Anterior cingulate cortex (tissue), 58 donors: ENCODE measurements around the gene LARP6.
"Not testable (repeated sequence)": the region's sequence is repeated elsewhere in the genome, so short reads cannot be mapped to it uniquely, and the experiment has no call there.

Experiments used
- DNase-seq, 58 donors: peaks; one replicate each; lab custom pipeline; 2025; lab: John Stamatoyannopoulos, UW

The LARP6 gene

DNA sequence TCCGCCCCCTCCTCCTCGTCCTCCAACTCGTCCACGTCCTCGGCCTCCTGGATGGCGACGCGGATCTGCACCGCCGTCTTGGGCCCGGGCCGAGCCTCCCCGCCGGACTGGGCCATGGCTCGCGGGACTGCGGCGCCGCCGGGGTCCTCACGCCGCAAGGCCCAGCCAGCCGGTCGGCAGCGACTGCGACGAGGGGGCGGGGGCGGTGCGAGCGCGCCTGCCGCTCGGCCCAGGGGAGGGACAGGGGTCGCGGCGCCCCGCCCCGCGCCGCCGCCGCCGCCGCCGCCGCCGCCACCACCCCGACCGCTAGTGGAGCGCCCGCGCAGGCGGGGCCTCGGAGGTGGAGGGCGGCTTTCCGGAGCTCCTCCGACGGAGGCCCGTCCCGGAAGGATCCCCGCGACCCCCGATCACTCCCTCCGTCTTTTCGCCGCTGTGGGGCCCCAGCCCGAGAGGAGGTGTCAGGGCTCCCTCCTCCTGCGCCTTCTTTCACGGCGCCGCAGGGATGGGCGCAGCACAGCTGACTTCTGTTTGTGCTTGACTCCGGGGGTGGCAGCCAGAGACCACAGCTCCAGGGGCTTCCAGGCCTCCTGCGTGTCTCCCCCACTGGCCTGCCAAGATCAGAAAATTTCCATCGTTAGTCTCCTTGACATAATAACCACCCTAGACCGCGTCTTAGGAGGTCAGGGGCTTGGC is at the start of gene LARP6:
Gene LARP6 (minus strand): TSS at position 185 of the 693 bp plus-strand sequence. CDS start 69 bp downstream, at position 116.
- DNase-seq: peak in 44 of 58 donors; percentile 30 to 81 (median 61)

DNA sequence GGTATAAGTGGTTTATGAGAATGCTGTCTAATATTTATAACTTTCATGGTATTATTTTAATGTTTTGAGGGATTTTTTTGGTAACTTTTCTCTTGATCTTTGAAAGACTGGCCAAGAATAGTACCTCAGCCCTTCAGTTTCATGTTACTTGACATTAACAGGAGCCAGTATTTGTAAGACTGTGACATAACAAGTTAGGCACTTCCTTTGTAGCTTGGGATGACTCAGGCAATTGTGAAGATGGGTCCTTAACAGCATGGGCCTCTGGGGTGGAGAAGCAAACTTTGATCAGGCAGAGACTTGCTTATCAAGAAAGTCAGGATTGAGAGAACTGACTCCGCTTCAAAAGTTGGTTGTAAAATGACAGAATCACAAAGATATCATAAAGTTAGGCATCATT is 48.1 kb upstream of the LARP6 start:
- DNase-seq: no peak

DNA sequence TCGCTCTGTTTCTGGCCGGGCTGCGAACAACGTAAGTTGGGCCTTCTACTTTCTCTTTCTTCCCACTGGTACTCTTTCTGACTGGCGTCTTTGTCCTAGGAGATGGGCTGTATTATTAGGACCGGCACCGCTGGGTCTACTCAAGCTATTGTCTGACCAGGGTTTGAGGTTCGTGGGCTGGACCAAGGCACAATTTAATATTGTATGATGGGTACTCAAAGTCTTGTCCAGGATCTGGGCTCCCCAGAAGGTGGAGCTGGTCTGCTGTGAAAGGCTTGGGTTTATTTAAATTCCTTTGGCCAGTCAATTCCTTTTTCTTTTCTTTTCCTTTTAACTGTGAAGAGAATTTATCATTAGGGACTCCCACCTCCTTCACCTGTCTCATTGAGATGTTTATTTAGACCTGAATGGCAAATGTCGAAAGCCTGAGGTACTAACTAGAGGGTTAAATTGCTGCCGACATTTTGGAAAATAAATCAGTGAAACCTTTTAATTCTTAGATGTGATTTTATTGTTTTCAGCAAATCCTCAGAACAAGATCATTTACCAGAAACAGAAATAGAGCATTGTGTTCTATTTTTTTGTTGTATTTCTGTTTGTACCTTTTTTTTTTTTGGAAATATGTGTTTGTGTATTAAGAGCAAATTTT is 39.1 kb upstream of the LARP6 start:
- DNase-seq: peak in 16 of 58 donors; percentile 17 to 82 (median 58)

DNA sequence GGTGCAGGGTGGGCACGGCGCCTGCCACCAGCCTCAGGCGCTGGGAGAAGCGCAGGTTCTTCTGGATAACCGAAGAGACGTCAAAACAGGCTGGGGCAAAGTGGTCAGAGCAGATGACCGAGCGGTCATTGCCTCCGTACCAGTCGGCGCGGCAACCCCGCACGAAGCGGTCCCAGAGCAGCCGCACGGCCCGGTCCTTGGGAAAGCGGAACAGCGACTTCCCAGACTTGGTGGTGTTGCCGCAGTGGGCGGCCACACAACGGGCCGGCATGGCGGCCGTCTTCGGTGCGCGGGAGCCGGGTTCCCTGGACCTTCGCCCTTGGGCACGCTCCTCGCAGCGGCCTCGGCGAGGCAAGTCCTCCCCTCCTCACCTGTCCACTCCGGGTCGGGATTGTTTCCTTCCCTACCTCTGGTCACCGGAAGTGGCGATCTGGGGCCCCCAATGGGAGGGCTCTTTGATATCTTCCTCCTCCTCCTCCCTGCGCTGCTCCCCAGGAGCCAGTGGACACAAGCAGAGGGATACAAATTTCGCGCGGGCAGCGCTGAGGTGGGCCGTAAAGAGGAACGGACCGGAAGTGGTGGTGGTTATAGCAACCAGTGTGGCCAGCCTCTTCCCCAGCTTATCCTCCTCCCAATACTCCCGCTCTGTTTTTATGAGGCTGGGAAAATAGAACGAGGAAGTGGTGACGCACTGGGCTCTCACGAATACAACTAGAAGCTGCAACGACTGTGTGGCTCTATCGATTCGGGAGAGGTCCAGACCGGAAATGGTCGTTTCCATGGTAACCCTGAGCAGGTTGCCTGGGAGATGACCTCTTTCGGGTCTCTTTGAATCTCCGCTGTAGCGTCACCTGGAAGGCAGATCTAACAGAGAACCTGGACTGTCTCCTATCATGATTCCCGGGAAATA is 38.3 kb upstream of the LARP6 start, which contains the start of the genes LRRC49 and THAP10:
Gene LRRC49 (plus strand): TSS at position 825 of the 910 bp plus-strand sequence. CDS start 69 bp downstream, at position 894.
Gene THAP10 (minus strand): TSS at position 432 of the 910 bp plus-strand sequence. CDS start 161 bp downstream, at position 271.
- peak; percentile 36 to 96 (median 88) for DNase-seq

DNA sequence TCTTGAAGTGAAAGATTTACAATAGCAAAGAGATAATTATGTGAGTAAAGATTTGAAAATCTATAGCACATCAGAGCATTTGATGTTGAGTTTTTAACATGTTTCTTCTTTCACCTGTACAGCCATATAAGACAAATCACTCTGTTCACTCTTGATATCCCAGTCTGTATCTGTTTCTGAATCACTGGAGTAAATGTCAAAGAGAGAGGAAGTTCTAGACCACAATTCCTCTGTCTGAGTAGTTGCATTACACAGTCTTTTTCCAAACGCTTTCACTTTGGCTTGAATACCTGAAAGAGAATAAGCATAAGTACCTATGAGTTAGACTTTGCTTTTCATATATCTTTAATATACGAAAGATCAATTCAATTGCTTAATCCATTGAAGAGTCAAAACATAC is 28.4 kb upstream of the LARP6 start:
- no peak for DNase-seq

DNA sequence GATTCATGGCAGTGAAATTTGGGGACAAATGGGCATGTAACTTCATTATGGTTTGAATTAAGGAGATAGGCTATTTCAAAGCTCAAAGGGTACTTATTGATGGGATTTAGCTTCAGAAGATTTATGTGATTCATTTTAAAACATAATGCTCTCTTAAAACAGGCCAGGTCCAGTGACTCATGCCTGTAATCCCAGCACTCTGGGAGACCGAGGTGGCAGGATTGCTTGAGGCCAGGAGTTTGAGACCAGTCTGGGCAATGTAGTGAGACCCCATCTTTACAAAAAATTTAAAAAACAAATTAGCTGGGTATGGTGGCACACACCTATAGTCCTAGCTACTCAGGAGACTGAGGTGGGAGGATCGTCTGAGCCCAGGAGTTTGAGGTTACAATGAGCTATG is 26.8 kb upstream of the LARP6 start:
- no peak for DNase-seq

DNA sequence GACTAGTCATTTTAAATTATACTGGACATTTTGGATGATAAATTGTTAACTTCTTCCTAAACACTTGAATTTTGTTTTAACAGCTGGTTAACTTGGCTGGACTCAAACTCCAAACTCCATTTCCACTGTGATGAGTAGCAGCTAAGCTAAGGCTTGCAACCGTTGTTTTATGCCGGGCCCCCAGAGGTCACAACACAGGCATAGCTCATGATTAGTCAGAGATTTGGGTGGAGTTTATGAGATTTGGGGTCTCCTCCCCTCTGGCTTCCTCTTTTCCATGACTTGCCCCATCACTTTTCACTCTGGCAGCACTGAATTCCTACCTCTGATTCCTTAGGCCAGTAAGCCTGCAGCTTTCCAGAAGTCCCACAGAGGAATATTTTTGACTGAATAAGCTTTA is 25.4 kb upstream of the LARP6 start:
- no peak for DNase-seq

DNA sequence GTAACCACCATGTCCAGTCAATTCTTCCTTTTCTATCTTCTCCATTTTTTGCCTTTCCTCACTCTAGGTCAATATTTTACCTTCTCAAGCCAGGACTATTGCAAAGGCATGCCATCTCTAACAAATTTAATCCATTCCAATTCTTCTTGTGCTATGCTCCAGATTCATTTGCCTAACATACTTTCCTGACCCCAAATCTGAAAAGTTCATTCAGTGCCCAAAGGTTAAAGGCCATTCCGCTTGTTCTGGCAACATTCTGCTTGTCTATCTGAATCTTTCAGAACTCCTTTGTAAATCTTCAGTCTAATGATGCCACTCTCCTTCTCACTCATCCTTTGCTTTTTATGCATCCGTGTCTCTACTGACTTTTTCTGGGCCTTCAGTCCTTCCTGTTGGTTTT is 22.7 kb upstream of the LARP6 start:
- no peak for DNase-seq

DNA sequence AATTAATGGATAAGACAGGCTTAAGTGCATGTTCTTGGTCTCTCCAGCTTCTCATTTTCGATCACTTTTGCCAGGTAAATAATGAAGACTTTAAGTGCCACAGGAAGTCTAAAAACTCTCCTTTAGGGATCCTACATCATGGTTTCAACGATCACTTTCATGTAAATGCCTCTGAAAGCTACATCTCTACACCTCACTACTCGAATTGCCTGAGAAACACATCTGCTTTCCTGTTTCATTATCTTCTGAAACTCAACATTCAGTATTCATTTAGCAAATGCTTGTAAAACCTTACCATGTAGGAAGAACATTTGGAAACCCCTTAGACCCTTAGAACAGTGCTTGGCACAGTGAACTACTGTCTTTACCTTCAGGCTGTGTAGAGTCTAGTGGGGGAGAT is 22.1 kb upstream of the LARP6 start:
- no peak for DNase-seq

DNA sequence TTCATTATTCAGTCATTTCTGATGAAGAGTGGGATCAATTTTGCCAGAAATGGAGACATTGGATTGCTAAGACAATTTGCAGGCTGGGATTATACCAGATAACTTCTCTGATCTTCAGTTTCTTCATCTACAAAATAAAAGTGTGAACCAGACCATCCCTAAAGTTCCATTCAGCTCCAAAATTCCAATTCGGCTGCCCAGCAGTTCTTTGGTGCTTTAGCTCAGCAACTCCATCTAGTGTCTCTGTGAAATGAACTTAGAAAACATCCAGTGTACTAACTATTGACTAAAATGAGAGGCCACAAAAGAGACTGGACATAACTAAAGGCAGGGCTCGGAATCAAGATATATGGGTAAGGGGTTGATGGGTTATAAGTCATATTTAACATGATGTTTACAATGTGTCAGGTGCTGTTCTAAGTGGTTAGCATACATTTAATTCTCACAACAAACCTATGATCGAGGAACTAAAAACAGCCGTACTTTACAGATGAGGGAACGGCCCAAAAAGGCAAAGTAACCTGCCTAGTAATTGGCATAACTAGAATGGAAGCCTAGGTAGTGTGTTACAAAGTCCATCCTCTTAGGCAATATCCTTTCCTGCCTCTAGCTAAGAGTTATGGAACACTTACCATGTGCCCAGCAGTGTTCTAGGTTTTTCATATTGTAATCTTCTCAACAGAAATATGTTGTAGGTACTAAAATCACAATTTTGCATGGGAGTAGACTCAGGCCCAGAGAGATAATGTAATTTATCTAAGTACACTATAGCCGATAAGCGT is 21.2 kb upstream of the LARP6 start:
- peak in 4 of 58 donors; percentile 11 to 68 (median 28) for DNase-seq

DNA sequence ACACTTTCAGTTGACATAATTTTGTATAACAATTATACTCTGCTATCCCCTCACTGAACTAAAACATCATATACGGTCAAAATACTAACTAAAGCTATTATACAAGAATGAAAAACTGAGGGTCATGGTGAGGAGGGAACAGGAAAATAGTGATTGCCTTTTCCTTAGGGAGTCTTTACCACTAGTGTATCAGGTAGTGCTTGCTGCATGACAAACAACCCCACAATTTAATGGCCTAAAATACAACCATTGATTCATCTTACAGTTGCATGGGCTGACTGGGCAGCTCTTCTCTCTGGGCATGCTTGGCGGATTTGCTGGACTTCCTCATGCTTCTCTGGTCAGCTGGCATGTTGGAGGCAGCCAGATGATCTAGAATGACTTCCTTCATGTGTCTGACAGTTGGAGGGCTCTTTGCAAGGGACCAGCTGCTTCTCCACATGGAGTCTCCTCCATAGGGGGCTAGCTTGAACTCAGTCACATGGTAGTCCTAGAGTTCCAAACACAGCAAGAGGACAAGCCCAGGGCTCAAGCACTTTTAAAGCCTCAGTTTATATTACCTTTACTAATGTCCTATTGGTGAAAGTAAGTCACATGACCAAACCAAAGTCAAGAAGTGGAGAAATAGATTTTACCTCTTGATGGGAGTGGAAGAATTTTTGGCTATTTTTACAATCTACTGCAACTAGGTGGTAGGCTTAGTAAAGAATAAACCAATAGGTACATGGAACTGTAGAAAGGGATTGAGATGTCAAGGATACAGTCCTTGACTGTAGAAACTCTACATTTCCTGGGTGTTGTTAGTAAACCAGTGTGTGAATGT is 19.5 kb upstream of the LARP6 start:
- no peak for DNase-seq

DNA sequence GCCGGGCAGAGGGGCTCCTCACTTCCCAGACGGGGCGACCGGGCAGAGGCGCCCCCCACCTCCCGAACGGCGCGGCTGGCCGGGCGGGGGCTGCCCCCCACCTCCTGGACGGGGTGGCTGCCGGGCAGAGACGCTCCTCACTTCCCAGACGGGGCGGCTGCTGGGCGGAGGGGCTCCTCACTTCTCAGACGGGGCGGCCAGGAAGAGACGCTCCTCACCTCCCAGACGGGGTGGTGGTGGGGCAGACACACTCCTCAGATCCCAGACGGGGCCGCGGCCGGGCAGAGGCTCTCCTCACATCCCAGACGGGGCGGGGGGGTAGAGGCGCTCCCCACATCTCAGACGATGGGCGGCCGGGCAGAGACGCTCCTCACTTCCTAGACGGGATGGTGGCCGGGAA is 17.5 kb upstream of the LARP6 start:
- not testable (repeated sequence) for DNase-seq

DNA sequence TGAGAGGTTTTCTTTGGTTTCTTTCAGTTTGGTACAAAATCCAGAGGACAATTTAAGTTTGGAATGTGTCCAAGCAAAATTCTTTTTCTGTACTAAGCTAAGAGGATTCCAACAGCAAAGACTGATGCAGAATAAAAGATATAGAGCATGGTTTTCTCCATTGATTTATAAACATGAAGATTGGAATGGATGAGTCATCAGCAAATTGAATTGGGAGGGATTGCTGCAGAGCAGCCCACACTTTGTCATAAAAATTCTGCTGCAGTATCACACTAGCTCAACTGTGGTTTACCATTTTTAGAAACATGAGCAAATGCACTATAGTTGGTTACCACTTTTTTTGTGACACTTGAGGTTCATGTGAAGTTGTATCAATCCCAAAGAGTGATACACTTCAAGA is 16.1 kb upstream of the LARP6 start:
- DNase-seq: peak in 3 of 58 donors; percentile 27 to 29 (median 28)

DNA sequence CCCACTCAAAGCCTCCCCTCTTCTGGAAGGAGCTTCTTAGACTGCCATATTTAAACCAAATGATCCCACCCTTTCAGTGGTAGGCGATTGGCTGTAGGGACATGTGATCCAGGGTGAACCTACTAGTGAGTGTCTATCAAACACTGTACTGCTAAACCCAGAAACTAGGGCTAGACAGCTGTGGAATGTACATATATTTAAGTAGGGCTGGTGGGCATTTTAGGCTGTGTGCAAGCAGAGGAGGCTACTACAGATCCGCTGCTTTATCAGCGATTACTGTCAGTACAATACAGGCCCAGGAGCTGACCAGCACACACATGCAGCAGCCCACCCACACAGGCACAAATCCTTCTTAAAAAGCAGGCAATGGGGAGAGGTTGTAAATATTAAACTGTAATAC is 15.4 kb upstream of the LARP6 start:
- no peak for DNase-seq

DNA sequence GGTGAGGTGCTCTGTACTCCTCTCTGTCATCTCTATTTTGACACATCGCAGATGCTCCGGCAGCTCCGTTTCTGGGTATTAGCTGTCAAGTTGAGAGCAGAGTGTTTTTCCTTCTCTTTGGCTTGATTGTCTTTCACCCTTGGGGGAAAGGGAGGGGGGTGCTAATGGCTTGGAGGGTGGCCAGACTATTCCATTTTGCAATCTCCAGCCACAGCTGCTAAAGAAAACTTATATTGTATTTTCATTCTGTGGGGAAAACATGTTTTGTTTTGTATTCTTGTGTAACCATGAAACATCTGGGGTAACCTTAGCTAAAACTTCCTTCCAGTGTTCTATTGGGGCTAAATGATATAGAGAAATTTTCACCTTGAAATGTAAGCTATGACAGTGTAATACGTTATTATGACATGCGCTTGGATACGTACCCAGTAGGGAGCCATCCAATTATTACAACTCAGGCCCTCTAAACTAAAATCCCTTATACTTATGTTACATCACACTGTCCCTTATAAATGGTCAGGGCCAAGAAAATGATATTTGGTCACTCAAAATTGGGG is 14.0 kb upstream of the LARP6 start:
- peak in 4 of 58 donors; percentile 38 to 55 (median 52) for DNase-seq

DNA sequence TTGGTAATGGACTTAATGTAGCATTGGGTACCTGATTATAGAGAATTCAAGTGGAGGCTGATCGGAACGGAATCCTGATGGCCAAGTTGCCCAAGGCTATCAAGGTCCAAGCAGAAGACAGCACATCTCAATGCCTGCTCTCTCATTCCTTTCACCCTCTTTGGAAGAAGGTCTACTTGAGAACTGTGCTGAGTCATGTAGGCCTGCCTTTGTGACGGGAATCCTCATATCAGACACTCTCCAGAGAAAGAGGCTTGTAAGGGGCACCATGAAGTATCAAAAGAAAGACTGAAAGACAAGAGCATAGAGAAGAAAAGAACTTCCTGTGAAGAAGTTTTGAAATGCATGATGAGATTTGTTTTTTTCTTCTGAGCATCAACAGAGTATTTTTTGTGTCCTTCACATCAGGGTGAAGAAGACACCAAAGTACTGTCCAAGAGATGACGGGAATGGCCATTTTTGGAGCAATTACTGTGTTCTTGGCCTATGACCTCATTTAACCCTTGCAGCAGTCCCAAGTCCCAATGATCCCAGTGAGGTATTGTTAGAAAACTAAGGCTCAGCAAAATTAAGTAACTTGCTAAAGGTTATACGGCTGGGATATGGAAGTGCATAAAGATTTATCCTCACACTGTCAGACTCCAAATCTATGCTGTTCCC is 13.2 kb upstream of the LARP6 start:
- no peak for DNase-seq

DNA sequence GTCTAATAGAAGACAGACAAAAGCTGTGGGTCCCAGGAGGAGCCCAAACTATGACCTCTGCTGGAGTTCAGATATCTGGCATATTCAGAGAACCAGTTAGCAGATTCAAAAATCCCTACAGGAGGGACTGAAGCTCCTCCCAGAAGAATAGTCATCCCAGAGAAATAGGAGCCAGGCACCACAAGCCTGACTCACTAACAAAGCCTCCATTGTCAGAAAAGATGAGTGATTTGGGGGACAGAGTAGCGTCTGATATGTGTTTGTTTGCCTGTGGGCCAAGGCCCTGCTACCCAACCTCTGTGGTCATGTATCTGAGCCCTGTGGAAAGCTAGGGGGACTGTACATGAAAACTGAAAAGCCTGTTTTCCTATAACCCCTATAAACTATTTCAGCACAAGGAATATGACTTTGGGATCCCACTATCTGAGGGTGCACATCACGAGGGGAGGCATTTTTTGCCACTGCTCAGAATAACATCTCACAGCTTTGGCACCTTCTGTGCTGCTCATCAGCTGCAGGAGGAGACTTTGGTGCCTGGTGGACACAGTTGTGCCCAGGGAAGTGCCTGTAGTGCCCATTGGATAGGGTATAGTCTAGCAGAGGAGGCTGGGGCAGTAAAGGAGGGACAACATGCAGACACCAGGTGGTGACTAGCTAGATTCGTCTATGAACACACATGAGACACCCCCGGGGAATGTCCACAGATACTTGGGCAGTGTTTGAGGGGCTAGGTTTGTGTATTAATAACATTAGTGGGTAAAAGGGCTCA is 9.7 kb upstream of the LARP6 start:
- peak in 29 of 58 donors; percentile 11 to 90 (median 58) for DNase-seq
